IMR-90 (cell line): ENCODE measurements around the gene CGNL1.

Experiments used
- CEBPB ChIP-seq: IDR thresholded peaks from 2 replicates; pipeline ENCODE4 v1.6.1; 2012; ENCODE audit warnings: low read depth, low read length, improper control_type of control experiment
- CTCF ChIP-seq: conservative IDR thresholded peaks from 2 replicates; pipeline ENCODE4 v1.5.1; 2012; ENCODE audit warnings: mild to moderate bottlenecking, low read depth, low read length, improper control_type of control experiment
- ELK1 ChIP-seq: fragments of 150-350 bp; IDR thresholded peaks from 2 replicates; pipeline ENCODE4 v1.6.1; 2016; ENCODE audit warnings: low read depth, mild to moderate bottlenecking, low read length, moderate library complexity, borderline replicate concordance
- MAFK ChIP-seq: IDR thresholded peaks from 2 replicates; pipeline ENCODE4 v1.6.1; 2012; ENCODE audit warnings: low read depth, low read length, improper control_type of control experiment
- MAZ ChIP-seq: IDR thresholded peaks from 2 replicates; pipeline ENCODE4 v1.6.1; 2012; ENCODE audit warnings: low read depth, mild to moderate bottlenecking, low read length, improper control_type of control experiment, moderate library complexity, borderline replicate concordance
- MXI1 ChIP-seq: IDR thresholded peaks from 2 replicates; pipeline ENCODE4 v1.6.1; 2012; ENCODE audit warnings: low read depth, mild to moderate bottlenecking, low read length, moderate library complexity, borderline replicate concordance
- POLR2A ChIP-seq: IDR thresholded peaks from 2 replicates; pipeline ENCODE4 v1.6.1; 2012; ENCODE audit warnings: mild to moderate bottlenecking, low read depth, low read length
- RAD21 ChIP-seq: IDR thresholded peaks from 2 replicates; pipeline ENCODE4 v1.6.1; 2012; ENCODE audit warnings: low read length, improper control_type of control experiment
- RCOR1 ChIP-seq: IDR thresholded peaks from 2 replicates; pipeline ENCODE4 v1.6.1; 2012; ENCODE audit warnings: mild to moderate bottlenecking, low read length, improper control_type of control experiment; ENCODE audit not compliant: insufficient replicate concordance
- RFX5 ChIP-seq: IDR thresholded peaks from 2 replicates; pipeline ENCODE4 v1.8.0; 2012; ENCODE audit warnings: low read depth, mild to moderate bottlenecking, low read length, moderate library complexity
- SMC3 ChIP-seq: fragments of 150-350 bp; IDR thresholded peaks from 2 replicates; pipeline ENCODE4 v1.6.1; 2016; ENCODE audit warnings: low read depth, mild to moderate bottlenecking, antibody characterized with exemption, low read length, moderate library complexity
- USF2 ChIP-seq: fragments of 150-350 bp; IDR thresholded peaks from 2 replicates; pipeline ENCODE4 v1.6.1; 2017; ENCODE audit warnings: mild to moderate bottlenecking, antibody characterized with exemption, low read length, low read depth

GRCh38 chr15:57403566-57404325 is 27.4 kb downstream of the CGNL1 start:
- no peak for TF ChIP-seq POLR2A
- no peak for TF ChIP-seq RAD21
- no peak for TF ChIP-seq CTCF
- no peak for TF ChIP-seq MXI1
- no peak for TF ChIP-seq RCOR1
- TF ChIP-seq ELK1 = no peak
- TF ChIP-seq USF2 = no peak
- no peak for TF ChIP-seq SMC3
- no peak for TF ChIP-seq MAFK
- TF ChIP-seq MAZ = no peak
- TF ChIP-seq CEBPB = no peak
- TF ChIP-seq RFX5 = no peak
